SK-N-SH treated with all-trans-retinoic acid at 6 μM for 48 hours (cell line): ENCODE data around the gene RENBP.

Experiments used
- ATAC-seq: fragments of 200-7000 bp; cut with Tn5 transposase; 3 replicates; pipeline ENCODE4 v1.9.1; 2020; ENCODE audit warnings: mild to moderate bottlenecking, moderate library complexity
- ARNTL ChIP-seq: fragments of 450-650 bp; formaldehyde crosslinking; IDR thresholded peaks from 2 replicates; pipeline ENCODE4 v1.5.0; 2020; ENCODE audit warnings: low read depth, mild to moderate bottlenecking, moderate library complexity, borderline replicate concordance
- BACH2 ChIP-seq: fragments of 250-450 bp; sonication (Bioruptor Pico); IDR thresholded peaks from 2 replicates; pipeline ENCODE4 v1.9.0; 2021; ENCODE audit warnings: mild to moderate bottlenecking, borderline replicate concordance
- CREB5 ChIP-seq: fragments of 250-450 bp; sonication (Bioruptor Pico); IDR thresholded peaks from 2 replicates; pipeline ENCODE4 v1.5.1; 2020; ENCODE audit warnings: low read depth, mild to moderate bottlenecking, moderate library complexity
- CSDC2 ChIP-seq: fragments of 250-450 bp; sonication (Bioruptor Pico); IDR thresholded peaks from 2 replicates; pipeline ENCODE4 v1.5.0; 2020; ENCODE audit warnings: mild to moderate bottlenecking, moderate library complexity
- CSRNP3 ChIP-seq: fragments of 250-450 bp; sonication (Bioruptor Pico); IDR thresholded peaks from 2 replicates; pipeline ENCODE4 v1.5.1; 2021; ENCODE audit warnings: mild to moderate bottlenecking, moderate library complexity
- ESRRG ChIP-seq: fragments of 250-450 bp; sonication (Bioruptor Pico); IDR thresholded peaks from 2 replicates; pipeline ENCODE4 v1.6.1; 2021; ENCODE audit warnings: mild to moderate bottlenecking
- ISL1 ChIP-seq: fragments of 250-450 bp; sonication (Bioruptor Pico); IDR thresholded peaks from 2 replicates; pipeline ENCODE4 v2.1.2; 2022; ENCODE audit warnings: mild to moderate bottlenecking, moderate library complexity
- OSR1 ChIP-seq: fragments of 250-450 bp; sonication (Bioruptor Pico); IDR thresholded peaks from 2 replicates; pipeline ENCODE4 v1.8.0; 2022; ENCODE audit warnings: moderate library complexity, mild to moderate bottlenecking, inconsistent platforms
- PATZ1 ChIP-seq: fragments of 250-450 bp; sonication (Bioruptor Pico); IDR thresholded peaks from 2 replicates; pipeline ENCODE4 v1.8.0; 2020; ENCODE audit warnings: mild to moderate bottlenecking, moderate library complexity, borderline replicate concordance
- PPARA ChIP-seq: fragments of 250-450 bp; sonication (Bioruptor Pico); IDR thresholded peaks from 2 replicates; pipeline ENCODE4 v1.5.0; 2020; ENCODE audit warnings: mild to moderate bottlenecking, borderline replicate concordance
- RARB ChIP-seq: fragments of 250-450 bp; sonication (Bioruptor Pico); IDR thresholded peaks from 2 replicates; pipeline ENCODE4 v1.8.0; 2021; ENCODE audit warnings: mild to moderate bottlenecking, moderate library complexity
- SNAI2 ChIP-seq: fragments of 250-450 bp; sonication (Bioruptor Pico); IDR thresholded peaks from 2 replicates; pipeline ENCODE4 v1.5.0; 2020; ENCODE audit warnings: mild to moderate bottlenecking, moderate library complexity
- TOX ChIP-seq: fragments of 250-450 bp; sonication (Bioruptor Pico); IDR thresholded peaks from 2 replicates; pipeline ENCODE4 v1.8.0; 2021; ENCODE audit warnings: mild to moderate bottlenecking, moderate library complexity, borderline replicate concordance
- TSHZ2 ChIP-seq: fragments of 250-450 bp; sonication (Bioruptor Pico); IDR thresholded peaks from 2 replicates; pipeline ENCODE4 v1.5.0; 2020; ENCODE audit warnings: mild to moderate bottlenecking, moderate library complexity
- ZC3H10 ChIP-seq: fragments of 250-450 bp; sonication (Bioruptor Pico); IDR thresholded peaks from 2 replicates; pipeline ENCODE4 v1.5.1; 2021; ENCODE audit warnings: mild to moderate bottlenecking, moderate library complexity
- ZFP3 ChIP-seq: fragments of 250-450 bp; sonication (Bioruptor Pico); IDR thresholded peaks from 2 replicates; pipeline ENCODE4 v1.5.0; 2020; ENCODE audit warnings: mild to moderate bottlenecking, moderate library complexity
- ZFP30 ChIP-seq: fragments of 450-650 bp; formaldehyde crosslinking; IDR thresholded peaks from 2 replicates; pipeline ENCODE4 v1.5.0; 2022; ENCODE audit warnings: mild to moderate bottlenecking, moderate library complexity
- ZNF70 ChIP-seq: fragments of 450-650 bp; formaldehyde crosslinking; IDR thresholded peaks from 2 replicates; pipeline ENCODE4 v1.5.0; 2020; ENCODE audit warnings: mild to moderate bottlenecking, moderate library complexity
- ZNF8 ChIP-seq: fragments of 450-650 bp; formaldehyde crosslinking; IDR thresholded peaks from 2 replicates; pipeline ENCODE4 v1.5.0; 2020; ENCODE audit warnings: mild to moderate bottlenecking, moderate library complexity

The RENBP gene

GRCh38 chrX:153953342-153953830 lies 8.9 kb upstream of the RENBP start:
- TF ChIP-seq ZFP30 (CRISPR knock-in tag) (no peak), TSHZ2 (CRISPR knock-in tag) (no peak), BACH2 (CRISPR knock-in tag) (no peak), ZFP3 (no peak), ARNTL (CRISPR knock-in tag) (no peak), OSR1 (CRISPR knock-in tag) (no peak), SNAI2 (CRISPR knock-in tag) (no peak), ZC3H10 (CRISPR knock-in tag) (no peak)
- ATAC-seq = peak; percentile 78

GRCh38 chrX:153952373-153953026 lies 8.1 kb upstream of the RENBP start:
- no peak for TF ChIP-seq BACH2 (CRISPR knock-in tag)
- no peak for ATAC-seq

- TF ChIP-seq ZNF8 (no peak), TOX (CRISPR knock-in tag) (no peak), CSDC2 (CRISPR knock-in tag) (no peak), ZC3H10 (CRISPR knock-in tag) (no peak), PATZ1 (CRISPR knock-in tag) (no peak), ZFP3 (no peak), ZFP30 (CRISPR knock-in tag) (no peak), PPARA (no peak), BACH2 (CRISPR knock-in tag) (no peak), SNAI2 (CRISPR knock-in tag) (no peak), ARNTL (CRISPR knock-in tag) (no peak), RARB (CRISPR knock-in tag) (no peak), CSRNP3 (CRISPR knock-in tag) (no peak), ISL1 (CRISPR knock-in tag) (no peak), ZNF70 (no peak), OSR1 (CRISPR knock-in tag) (no peak)
- ATAC-seq = no peak
Measured at GRCh38 chrX:153951683-153952372, 7.4 kb upstream of the RENBP start.

- no peak for ATAC-seq
- no peak for TF ChIP-seq ZFP3
- no peak for TF ChIP-seq TOX (CRISPR knock-in tag)
- no peak for TF ChIP-seq CREB5 (CRISPR knock-in tag)
- TF ChIP-seq SNAI2 (CRISPR knock-in tag) = no peak
- TF ChIP-seq PATZ1 (CRISPR knock-in tag) = no peak
- TF ChIP-seq ISL1 (CRISPR knock-in tag) = no peak
- TF ChIP-seq ZC3H10 (CRISPR knock-in tag) = no peak
- TF ChIP-seq CSRNP3 (CRISPR knock-in tag) = no peak
- no peak for TF ChIP-seq CSDC2 (CRISPR knock-in tag)
- no peak for TF ChIP-seq ESRRG (CRISPR knock-in tag)
- no peak for TF ChIP-seq TSHZ2 (CRISPR knock-in tag)
- TF ChIP-seq ZNF70 = no peak
- no peak for TF ChIP-seq BACH2 (CRISPR knock-in tag)
Measured at GRCh38 chrX:153950127-153950526, 5.7 kb upstream of the RENBP start.
